HL-60/S4 treated with retinoic acid at 250 ng/mL for 4 days and 3 days (cell line): Measurements from ENCODE around the gene INTU.
"Not testable (repeated sequence)": the region's sequence is repeated elsewhere in the genome, so short reads cannot be mapped to it uniquely, and the experiment has no call there.

Experiments
- in situ Hi-C: fragments of 300-500 bp; cut with MboI; formaldehyde crosslinking; loops from 2 replicates; pipeline ENCODE4 v1.7.0; 2022; ENCODE audit warnings: low sequenced_read_pairs

Gene INTU

DNA sequence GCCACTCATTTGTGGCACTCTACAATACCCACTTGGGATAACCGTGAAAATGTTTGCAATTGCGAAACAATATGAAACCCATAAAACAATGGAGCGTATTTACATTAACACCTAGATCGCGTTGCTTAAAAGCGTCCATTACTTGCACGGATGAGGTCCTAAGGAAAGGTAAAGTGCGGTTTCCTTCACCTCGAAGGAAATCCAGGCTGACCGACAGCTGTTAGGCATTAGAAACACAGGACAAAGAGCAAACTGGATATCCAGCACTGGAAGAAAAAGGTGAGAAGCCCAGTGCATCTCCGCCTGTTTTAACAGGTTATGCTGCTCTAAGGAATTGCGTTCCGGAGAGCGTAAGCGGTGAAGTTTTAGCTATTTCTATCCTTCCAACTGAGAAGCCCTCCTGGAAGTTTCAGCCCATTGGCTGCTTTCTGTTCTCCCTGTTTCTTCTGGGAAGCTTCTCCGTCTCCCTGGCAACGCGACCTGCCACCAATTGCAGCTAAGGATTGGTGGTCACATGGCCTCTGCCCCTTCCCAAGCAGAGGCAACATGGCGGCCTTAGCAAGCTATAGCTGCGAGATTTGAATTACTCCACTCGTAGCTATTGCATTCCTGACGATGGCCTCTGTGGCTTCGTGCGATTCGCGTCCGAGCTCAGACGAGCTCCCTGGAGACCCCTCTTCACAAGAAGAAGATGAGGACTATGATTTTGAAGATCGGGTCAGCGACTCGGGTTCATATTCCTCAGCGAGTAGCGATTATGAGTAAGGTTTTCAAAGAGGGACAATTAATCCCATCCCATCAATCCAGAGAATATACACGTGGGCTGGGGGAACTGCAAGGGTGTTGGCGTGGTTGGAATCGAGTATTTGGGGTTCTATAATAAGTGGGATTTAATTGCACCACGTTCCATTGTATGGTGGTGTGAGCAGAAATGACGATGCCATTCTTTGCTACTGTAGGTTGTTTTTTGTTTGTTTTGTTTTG lies at the start of gene INTU:
Gene INTU (plus strand): TSS at position 538 of the 984 bp plus-strand sequence. CDS start 78 bp downstream, at position 616.
- in situ Hi-C loops = no loop called here

DNA sequence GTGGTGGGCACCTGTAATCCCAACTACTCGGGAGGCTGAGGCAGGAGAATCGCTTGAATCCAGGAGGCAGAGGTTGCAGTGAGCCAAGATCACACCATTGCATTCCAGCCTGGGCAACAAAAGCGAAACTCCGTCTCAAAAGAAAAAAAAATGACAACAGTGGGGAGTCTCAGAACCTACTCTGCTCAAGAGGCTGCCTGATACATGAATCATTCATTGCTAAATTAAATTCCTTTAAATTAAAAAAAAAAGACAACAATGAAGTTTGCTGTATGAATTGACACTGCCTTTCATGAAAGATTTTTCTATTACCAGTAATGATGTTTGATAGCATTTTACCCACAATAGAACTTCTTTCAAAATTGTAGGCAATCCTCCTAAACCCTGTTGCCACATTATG lies 46.3 kb upstream of the INTU start:
- in situ Hi-C loops = not testable (repeated sequence)

DNA sequence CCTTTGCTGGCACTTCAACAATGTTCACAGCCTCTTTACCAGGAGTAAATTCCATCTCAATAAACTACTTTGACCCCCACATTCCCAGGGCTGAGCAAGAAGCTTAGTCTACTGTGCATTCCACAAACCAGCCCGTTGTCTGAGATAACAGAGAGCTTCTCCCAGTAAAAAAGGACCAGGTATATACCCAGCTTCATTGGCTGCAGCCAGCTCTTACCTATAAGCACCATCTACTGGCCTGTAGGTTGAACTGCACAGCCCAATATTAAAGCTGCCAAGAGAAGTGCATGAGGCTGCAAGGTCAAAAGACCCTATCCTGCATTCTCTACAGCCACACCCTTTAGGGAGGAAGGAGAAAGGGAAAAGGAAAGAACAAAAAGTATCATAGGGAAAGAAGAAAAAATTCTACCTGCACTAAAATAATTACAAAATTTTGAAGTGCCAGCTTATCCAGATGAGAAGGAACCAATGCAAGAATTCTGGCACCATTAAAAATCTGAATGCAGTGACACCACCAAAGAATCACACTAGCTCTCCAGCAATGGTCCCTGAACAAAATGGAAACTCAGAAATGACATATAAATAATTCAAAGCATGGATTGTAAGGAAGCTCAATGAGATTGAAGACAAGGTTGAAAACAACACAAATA lies 45.7 kb upstream of the INTU start:
- in situ Hi-C loops = no loop called here

DNA sequence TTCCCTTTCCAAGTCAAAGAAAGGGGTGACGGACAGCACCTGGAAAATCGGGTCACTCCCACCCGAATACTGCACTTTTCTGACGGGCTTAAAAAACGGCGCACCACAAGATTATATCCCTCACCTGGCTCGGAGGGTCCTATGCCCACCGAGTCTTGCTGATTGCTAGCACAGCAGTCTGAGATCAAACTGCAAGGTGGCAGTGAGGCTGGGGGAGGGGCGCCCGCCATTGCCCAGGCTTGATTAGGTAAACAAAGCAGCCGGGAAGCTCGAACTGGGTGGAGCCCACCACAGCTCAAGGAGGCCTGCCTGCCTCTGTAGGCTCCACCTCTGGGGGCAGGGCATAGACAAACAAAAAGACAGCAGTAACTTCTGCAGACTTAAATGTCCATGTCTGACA lies 43.6 kb upstream of the INTU start:
- in situ Hi-C loops = not testable (repeated sequence)

DNA sequence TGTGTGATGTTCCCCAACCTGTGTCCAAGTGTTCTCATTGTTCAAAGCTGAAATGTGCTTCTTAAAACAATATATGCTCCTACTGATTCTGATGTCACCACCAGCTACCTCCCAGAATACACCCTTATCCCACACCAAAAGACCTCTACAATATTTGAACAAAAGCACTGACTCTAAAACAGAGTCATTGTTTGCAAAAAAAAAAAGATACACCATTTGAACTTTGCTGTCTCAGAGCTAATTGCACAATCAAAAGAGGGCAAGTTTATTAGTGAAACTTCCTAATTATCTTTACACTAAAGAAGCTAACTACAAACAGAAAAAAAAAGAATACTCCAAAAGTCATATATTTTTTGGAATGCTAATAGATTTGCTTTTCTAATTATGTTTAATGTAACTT lies 34.1 kb upstream of the INTU start:
- in situ Hi-C loops = no loop called here

GRCh38 chr4:127601029-127601428 lies 31.7 kb upstream of the INTU start:
- in situ Hi-C loops = loop anchor here (25.0 kb wide), 1 partner anchor 436 kb away; no protein-coding TSS in a partner anchor

- in situ Hi-C loops = loop anchor here (25.0 kb wide), 1 partner anchor 432 kb away; no protein-coding TSS in a partner anchor
These were observed 27.6 kb upstream of the INTU start for GRCh38 chr4:127604949-127605709.

DNA sequence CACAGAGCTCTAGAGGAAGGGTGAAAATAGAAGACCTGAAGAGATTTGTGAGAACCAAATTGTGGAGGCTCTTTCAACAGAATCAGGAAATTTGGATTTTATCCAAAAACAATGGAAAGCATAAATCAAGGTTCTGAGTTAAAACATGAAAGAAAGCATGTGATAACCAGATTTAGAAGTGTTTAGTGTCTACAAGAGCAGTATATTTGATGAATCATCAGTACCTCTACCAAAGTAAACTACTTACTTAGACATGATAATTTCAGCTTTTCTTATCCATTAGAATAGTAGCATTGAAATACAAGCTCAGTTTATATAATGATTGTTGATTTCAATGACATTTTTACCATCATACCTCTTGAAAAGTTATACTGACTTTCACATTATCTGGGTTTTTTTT lies 25.9 kb upstream of the INTU start:
- in situ Hi-C loops = loop anchor here (25.0 kb wide), 1 partner anchor 430 kb away; no protein-coding TSS in a partner anchor

- in situ Hi-C loops = loop anchor here (25.0 kb wide), 1 partner anchor 428 kb away; no protein-coding TSS in a partner anchor
These were observed 23.3 kb upstream of the INTU start for GRCh38 chr4:127609484-127609883.

DNA sequence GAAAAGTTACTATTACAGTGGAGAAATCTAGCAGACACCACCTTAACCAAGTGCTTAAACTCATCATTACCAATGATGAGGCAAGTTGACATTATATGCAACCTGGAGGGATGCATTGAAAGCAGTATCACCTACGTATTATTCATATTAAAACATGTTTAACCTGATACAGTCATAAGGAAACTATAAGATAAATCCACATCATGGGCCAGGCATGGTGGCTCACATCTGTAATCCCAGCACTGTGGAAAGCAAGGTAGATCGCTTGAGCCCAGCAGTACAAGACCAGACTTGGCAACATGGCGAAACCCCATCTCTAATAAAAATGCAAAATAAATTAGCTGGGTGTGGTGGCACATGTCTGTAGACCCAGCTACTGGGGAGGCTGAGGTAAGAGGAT lies 22.3 kb upstream of the INTU start:
- in situ Hi-C loops = loop anchor here (10.0 to 25.0 kb wide), 2 partner anchors 114 to 427 kb away; no protein-coding TSS in a partner anchor

DNA sequence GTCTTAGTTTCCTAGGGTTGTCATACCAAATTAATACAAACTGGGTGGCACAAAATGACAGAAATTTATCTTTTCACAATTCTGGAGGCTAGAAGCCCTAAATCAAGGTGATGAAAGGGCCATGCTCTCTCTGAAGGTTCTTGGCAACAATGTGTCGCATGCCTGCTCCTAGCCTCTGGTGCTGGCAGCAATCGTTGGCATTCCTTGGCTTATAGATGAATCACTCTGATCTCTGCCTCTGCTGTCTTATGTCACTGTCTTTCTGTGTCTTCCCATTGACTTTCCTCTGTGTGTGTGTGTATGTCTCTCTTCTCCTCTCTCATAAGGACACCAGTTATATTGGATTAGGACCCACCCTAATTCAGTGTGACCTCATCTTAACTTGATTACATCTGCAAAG lies 15.9 kb upstream of the INTU start:
- in situ Hi-C loops = loop anchor here (10.0 to 25.0 kb wide), 2 partner anchors 108 to 420 kb away; no protein-coding TSS in a partner anchor

DNA sequence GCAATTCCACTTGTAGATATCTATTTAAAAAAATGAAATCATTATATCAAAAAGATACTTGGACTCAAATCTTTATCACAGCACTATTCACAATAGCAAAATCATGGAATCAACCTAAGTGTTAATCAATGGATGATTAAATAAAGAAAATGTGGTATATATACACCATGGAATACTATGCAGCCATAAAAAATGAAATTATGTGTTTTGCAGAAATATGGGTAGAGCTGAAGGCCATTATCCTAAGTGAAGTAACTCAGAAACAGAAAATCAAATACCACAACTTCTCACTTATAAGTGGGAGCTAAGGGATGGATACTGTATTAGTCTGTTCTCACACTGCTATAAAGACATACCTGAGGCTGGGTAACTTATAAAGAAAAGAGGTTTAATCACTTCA lies 14.3 kb upstream of the INTU start:
- in situ Hi-C loops = loop anchor here (10.0 to 25.0 kb wide), 2 partner anchors 106 to 419 kb away; no protein-coding TSS in a partner anchor

DNA sequence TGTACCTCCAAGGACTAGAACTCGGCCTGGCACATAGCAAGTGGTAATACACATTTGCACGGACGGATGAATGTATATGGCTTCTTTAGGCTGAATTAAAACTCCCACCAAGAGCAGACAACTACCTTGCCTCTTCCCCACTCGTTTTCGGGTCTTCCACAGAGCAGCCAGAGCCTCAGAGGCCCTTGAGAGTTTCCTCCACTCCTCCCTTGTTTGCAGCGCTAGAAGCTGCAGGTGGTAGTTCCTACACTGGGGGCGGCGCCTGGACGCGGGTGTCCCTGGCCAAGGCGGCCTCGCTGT lies 10.2 kb upstream of the INTU start:
- in situ Hi-C loops = loop anchor here (25.0 kb wide), 1 partner anchor 415 kb away; no protein-coding TSS in a partner anchor

- in situ Hi-C loops = loop anchor here (25.0 kb wide), 1 partner anchor 414 kb away; no protein-coding TSS in a partner anchor
These were observed 9.6 kb upstream of the INTU start for GRCh38 chr4:127622921-127623796.

GRCh38 chr4:127623797-127624083 lies 9.0 kb upstream of the INTU start:
- in situ Hi-C loops = loop anchor here (25.0 kb wide), 1 partner anchor 414 kb away; no protein-coding TSS in a partner anchor

DNA sequence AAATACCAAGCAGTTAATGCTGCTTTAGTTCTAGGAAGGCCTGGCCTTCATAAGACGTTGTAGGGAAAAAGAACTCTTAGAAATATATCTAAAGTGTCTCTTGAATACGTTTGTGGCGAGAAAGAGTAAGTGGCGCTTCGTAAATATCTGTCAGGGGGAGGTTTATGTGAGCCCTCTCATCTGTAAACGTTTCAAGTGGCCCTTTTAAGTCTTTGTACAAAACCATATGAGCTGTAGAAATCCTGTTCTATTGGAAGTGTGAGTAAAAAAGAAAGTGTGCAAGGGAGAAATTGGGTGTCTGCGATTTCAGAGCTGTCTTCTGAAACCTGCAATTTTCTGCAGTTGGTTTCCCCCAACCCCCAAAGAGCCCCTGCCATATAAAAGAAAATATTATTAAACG lies 8.6 kb upstream of the INTU start:
- in situ Hi-C loops = loop anchor here (25.0 kb wide), 1 partner anchor 413 kb away; no protein-coding TSS in a partner anchor

GRCh38 chr4:127629371-127629770 lies 3.4 kb upstream of the INTU start:
- in situ Hi-C loops = no loop called here

DNA sequence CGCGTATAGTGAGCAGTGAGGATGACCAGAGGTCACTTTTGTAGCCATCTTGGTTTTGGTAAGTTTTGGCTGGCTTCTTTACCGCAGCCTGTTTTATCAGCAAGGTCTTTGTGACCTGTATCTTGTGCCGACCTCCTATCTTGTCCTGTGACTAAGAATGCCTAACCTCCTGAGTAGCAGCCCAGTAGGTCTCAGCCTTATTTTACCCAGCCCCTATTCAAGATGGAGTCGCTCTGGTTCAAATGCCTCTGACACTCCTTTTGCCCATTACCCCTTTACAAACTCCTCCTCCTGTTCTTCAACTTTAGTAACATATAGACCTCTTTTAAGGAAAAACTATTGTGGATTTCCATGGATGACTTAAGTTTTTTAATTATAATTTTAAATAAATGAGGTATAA lies 2.6 kb upstream of the INTU start:
- in situ Hi-C loops = no loop called here

DNA sequence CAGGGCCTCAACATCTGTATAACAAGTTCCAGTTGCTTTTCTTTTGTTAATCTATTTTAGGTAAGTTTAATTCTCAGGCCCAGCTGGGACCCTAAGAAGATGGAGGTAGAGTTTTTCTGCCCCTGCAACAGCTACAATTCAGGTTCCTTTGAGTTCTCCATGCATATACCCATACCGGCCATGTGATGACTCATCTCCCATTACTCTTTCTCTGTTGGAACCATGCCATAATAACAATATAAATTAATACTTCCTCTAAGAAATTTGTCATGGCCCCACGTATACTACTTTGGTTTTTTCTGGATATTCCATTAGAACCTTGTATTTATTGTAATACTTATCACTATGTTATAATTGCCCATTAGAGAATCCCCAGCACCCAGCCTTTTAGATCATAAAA lies 1.3 kb upstream of the INTU start:
- in situ Hi-C loops = no loop called here

GRCh38 chr4:127634181-127634580 lies 1.4 kb downstream of the INTU start:
- in situ Hi-C loops = no loop called here
